ENCODE measurements around the gene MED8.

Gene MED8

DNA sequence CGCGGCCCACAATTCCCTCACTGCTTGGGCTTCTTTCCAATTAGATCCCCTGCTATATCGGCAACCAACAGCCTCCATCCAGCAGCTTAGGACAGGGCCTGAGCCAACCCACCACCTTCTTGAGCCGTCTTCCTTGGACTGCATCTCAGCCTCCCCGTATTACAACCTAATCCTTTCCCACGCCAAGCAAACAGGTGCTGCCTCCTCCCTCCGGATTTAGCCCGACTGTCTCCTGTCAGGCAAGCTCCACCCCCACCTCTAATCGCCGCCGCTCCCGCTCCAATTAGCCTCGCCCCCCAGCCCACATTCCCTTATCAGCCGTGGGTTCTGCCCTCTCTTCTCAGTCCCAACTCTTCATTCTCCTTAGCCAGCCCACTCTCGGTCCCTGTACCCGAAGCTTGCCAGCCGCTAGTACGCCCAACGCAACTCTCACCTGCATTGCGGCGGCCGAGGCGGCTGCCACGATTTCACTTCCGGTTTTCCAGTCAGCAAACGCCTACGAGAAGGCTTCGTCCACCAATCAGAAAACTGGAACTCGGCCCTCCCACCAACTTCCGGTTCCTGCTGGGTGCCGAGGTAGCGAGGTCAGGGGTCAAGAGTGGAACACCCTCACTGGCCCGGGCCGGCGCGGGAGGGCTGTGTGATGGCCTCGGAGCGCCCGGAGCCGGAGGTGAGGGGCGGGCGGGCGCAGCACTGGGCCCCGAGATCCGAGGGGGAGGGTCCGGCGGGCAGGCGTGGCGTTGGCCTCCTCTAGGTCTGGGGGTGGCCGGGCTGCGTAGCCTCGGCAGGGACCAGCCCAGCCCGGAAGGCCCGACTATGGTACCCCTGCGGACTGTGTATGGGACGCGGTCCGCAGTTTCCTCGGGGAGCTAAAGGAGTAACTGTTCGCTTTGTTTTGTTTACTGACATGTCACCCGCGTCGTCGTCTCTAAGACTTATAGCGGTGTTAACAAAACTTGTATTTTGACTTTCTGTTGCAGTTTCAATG, at the start of gene MED8, which contains the start of gene SZT2:
TSS of gene MED8 (minus strand) at position 475 of the 988 bp plus-strand sequence. CDS start at position 439, 36 bp downstream.
TSS of gene SZT2 (plus strand) at position 574 of the 988 bp plus-strand sequence. CDS start at position 644, 70 bp downstream.
- peak; percentile 83 for DNase-seq (ENCODE audit: low read depth)

- no peak for DNase-seq (ENCODE audit: low read depth)
These were observed 49.5 kb upstream of the MED8 start for GRCh38 chr1:43438953-43439581.

DNA sequence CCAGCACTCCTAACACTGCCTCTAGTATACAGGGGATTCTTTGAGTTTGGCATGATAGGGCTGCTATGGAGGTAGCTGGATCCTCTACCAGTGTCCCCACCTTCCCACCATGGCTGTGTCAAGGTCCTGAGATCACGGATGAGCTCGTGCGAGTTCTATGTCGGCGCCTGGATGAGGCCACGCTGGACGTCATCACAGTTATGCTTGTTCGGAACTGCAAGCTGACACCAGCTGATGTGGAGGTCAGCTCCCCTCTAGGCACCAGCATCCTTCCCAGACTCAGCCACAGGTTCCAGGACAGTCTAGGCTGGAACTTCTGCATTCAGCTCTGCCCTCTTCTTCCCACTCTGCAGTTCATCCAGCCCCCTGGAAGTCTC, 49.0 kb upstream of the MED8 start:
- no peak for DNase-seq (ENCODE audit: low read depth)

DNA sequence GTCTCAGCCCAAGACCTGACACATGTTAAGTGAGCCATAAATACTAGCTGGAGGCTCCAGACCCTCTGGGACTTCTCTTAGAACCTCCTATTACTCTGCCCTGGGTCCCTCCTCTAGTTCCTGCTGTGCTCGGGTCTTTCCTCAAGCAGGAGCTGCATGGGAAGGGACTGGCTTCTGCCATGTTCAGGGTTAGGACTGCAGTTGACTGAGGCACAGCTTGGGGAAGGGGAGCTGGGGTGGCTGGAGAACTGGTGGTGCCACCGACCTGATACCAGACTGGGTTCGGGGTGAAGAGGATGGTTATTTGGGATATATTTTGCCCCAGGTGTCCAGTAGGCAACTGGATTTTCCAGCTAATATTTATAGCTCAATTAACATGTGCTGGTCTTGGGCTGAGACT, 48.4 kb upstream of the MED8 start:
- no peak for DNase-seq (ENCODE audit: low read depth)

GRCh38 chr1:43437031-43437973, 47.7 kb upstream of the MED8 start:
- no peak for DNase-seq (ENCODE audit: low read depth)

DNA sequence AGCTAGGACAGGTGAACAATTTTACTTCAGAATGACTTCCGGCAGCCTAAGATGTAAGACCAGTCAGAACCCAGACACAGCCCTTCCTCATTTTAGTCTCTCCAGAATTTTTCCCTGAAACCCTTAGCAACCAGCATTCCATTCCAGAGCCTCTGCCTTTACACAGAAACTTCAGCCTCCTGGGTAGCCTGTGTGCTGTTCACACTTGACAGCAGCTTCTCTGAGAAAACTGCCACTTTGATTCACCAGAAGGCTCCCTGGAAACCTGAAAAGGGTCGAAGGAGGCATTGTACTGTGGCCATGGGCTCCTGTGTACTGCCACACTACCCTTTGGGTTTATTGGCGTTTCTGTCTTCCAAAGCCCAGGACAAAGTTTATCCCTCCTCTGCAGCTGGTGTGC, 46.8 kb upstream of the MED8 start:
- no peak for DNase-seq (ENCODE audit: low read depth)

GRCh38 chr1:43435146-43436145, 45.8 kb upstream of the MED8 start:
- DNase-seq (ENCODE audit: low read depth): no peak

GRCh38 chr1:43434256-43434655, 44.7 kb upstream of the MED8 start:
- DNase-seq (ENCODE audit: low read depth): no peak

DNA sequence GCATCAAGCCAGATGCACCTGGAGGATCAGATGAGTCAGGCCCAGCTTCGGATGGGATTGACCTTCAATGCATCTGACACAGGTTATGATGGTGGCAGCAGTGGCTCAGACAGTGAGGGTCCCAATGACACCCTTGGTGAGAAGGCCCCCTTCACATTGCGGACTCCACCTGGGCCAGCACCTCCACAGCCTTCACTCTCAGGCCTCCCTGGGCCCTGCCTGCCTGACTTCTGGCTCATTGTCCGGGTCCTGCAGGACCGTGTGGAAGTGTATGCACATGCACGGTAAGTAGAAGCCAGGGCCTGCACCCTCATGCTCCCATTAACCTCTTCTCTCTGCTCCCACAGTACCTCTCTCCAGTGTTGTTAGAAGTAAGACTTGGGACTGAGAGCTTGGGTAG, 43.3 kb upstream of the MED8 start:
- no peak for DNase-seq (ENCODE audit: low read depth)

- DNase-seq (ENCODE audit: low read depth): no peak
These were observed 42.7 kb upstream of the MED8 start for GRCh38 chr1:43432171-43432860.

DNA sequence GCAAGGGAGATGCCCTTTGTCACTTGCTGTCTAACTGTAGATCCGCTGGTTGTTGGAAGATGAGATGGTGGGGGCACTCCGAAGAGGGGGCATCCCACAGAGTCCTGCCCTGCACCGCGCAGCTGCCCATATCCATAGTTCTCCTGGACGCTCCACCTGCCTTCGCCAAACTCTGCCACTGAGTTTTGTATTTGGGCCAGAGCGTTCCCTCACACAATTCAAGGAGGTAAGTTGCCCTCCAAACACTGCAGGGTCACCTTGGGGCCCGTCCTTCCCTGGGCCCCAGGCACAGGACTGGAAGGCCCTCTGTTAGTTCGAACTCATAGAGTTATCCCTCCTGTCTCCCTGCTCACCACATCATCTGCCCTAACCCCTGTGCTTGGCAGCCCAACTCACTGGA, 42.1 kb upstream of the MED8 start:
- no peak for DNase-seq (ENCODE audit: low read depth)

DNA sequence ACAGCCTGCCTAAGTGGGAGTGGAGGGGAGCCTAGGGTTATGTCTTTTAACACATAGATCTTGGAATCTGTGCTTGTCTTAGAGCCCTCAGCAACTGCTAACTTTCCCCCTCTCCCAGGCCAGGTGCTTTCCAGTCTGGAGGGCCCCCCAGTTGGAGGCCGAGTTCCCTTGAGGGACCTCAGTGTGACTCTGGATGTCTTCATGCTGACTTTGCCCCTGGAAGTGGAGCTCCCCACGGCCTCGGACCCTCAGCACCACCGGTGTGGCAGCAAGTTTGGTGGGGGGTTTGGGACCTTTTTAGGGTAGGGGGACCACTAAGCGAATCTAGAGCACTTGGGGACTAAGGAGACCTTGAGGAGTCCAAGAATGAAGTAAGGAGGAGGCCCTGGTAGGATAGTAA, 41.2 kb upstream of the MED8 start:
- DNase-seq (ENCODE audit: low read depth): no peak

- no peak for DNase-seq (ENCODE audit: low read depth)
These were observed 38.3 kb upstream of the MED8 start for GRCh38 chr1:43427941-43428340.

DNA sequence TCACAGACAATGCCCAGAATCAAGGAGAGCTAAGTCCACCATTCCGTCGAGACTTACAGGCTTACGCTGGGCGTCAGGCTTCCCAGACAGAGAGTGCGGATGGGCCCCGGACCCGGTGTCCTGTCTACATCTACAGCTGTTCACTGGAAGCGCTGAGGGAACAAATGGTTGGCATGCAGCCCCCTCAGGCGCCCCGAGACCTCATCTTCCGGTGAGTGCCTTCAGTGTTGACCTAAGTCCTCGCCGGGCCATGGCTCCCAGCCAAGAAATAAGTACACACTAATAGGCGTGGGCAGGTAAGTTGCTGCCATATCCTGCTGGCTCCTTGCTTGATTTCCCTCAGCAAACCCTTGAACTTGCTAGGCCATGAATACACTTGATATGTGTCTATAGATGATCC, 37.9 kb upstream of the MED8 start:
- no peak for DNase-seq (ENCODE audit: low read depth)

DNA sequence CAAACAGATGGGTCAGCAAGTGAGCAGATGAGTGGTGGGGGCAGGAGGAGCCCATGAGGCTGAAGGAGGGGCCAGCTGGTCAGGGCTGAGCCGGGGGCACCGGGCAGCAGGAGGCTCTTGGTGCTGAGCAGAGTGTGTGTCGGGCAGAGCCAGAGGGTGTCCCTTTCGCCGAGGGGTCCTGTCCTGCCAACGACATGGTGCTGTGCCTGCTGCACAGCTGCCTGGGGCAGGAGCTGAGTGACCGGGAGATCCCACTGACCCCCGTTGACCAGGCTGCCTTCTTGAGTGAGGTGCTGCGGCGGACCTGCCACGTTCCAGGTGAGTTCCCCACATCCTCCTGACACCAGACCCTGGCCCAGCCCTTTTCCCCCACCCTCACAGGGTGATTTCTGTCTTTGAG, 36.6 kb upstream of the MED8 start:
- DNase-seq (ENCODE audit: low read depth): no peak

DNA sequence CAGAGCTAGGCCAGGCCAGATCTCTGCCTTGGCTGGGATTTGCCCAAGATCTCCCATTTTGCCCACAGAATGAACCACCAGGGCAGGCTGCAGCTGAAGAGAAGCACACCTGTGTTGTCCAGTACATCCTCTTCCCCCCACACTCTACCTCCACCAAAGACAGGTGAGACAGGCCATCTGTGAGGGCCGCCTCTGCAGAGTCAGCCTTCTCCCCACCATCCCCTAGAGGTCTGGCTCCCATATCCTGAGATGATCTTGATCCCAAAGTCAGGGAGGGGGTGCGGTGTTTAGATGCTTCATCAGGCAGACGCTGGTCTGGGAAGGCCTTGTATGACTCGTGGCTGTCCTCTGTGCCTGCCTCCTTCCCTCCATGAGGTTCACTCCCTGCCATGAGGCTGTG, 35.4 kb upstream of the MED8 start:
- no peak for DNase-seq (ENCODE audit: low read depth)

GRCh38 chr1:43423672-43424550, 34.3 kb upstream of the MED8 start:
- no peak for DNase-seq (ENCODE audit: low read depth)

GRCh38 chr1:43422995-43423671, 33.5 kb upstream of the MED8 start:
- no peak for DNase-seq (ENCODE audit: low read depth)

Measured in stimulated activated CD8-positive, alpha-beta memory T cell treated with anti-CD3 and anti-CD28 coated beads, Interleukin-12 subunit alpha, Interleukin-12 subunit beta, amount 100 ng/mL, for 4 hours (primary cell).